Adrenal gland (tissue), 5 donors: ENCODE measurements around the gene SLC1A2.

Experiments used
- CTCF ChIP-seq, 6 experiments: fragments of 450-650 bp in 4 of 6; fragments of 200-600 bp in 2 of 6; sonication (generic) in 1 of 6; IDR thresholded peaks; 1 replicate in 5 of 6; 2 replicates in 1 of 6; pipeline versions ENCODE4 v1.5.1 to v1.8.0; 2016 to 2021; ENCODE audit warnings: antibody characterized with exemption in 6 of 6, mild to moderate bottlenecking in 2 of 6, moderate library complexity in 1 of 6
- POLR2A ChIP-seq, 2 donors: fragments of 450-650 bp; IDR thresholded peaks; one replicate each; pipeline ENCODE4 v1.6.1; 2017; ENCODE audit warnings: antibody characterized with exemption in 2 of 2, mild to moderate bottlenecking in 2 of 2, moderate library complexity in 1 of 2
- donor health status: DM: no; HTN: no; CAD: no.

GRCh38 chr11:35247863-35248262, 171.5 kb downstream of the SLC1A2 start:
- TF ChIP-seq CTCF (IDR thresholded peaks at IDR 0.05) (no peak), POLR2A (IDR thresholded peaks at IDR 0.05) (no peak)
